Posterior vena cava (tissue), 2 donors: ENCODE results near the gene B3GNT4. TPM values are rescaled to one million over a fixed set of nuclear protein-coding genes. Genes with fewer than 3 reads are reported as not detected.
"Not testable (repeated sequence)": the region's sequence is repeated elsewhere in the genome, so short reads cannot be mapped to it uniquely, and the experiment has no call there.

ENCODE experiments used
- DNase-seq: peaks from one replicate; pipeline ENCODE4 v3.0.0-alpha.2; 2020; ENCODE audit warnings: low spot score
- intact Hi-C, 2 donors: fragments of 100-400 bp; cut with DNase I; formaldehyde crosslinking; loops; one replicate each; pipeline versions ENCODE4 v1.14.1 to v1.14.2; 2022 to 2023
- long read RNA-seq, 2 donors: library from polyadenylated mRNA; unstranded; transcript quantifications; one replicate each; pipeline ENCODE4 v2.0.0, GENCODE V29; 2020 to 2021
- total RNA-seq, 2 donors: library from RNA; stranded (reverse); fragmentation: NEBNext Ultra II Directional; extraction: Animal tissue kit (Norgen Biotek cat#: 25700); gene quantifications; one replicate each; pipeline ENCODE4 v1.2.1, GENCODE V29; 2021
- donor health status: DM: yes; HTN: yes; CAD: no.
- donor health status: DM: yes; HTN: yes; CAD: no.

Gene B3GNT4
- under 1 TPM in 1 of 2 donors, not detected in 1; 0.10 TPM for total RNA-seq
- long read RNA-seq, donor 1, result 0 reads
- long read RNA-seq, donor 2, result 0 reads

- intact Hi-C loops, result no loop called here
These were observed at the start of gene B3GNT4 for GRCh38 chr12:122203301-122204166. B3GNT4 (plus strand) TSS chr12:122203709; CDS start chr12:122204619, 910 bp downstream.

GRCh38 chr12:122155705-122156104, 47.8 kb upstream of the B3GNT4 start:
- intact Hi-C loops, result no loop called here
- no peak for DNase-seq

More at GRCh38 chr12:122203301-122204166, at the start of gene B3GNT4:
- DNase-seq, result peak; percentile 84

DNA sequence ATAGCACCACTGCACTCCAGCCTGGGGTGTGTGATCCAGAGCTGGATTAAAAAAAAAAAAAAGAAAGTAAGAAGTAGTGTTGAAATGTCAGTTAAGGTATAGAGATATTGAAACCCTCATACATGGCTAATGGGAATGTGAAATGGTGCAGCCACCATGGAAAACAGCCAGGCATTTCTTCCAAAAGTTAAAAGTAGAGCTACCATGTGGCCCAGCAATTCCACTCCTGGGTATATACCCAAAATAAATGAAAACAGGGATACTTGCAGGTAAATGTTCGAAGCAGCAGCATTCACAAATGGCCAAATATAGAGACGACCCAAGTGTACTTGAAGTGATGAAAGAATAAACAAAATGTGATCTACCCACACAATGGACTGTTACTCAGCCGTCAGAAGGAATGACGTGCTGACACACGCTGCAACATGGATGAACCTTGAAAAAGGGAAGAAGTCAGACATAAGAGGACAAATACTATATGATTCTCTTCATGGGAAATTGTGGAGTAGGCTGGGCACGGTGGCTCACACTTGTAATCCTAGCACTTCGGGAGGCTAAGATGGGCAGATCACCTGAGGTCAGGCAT, 44.7 kb upstream of the B3GNT4 start:
- intact Hi-C loops, result no loop called here
- no peak for DNase-seq

GRCh38 chr12:122159882-122160281, 43.6 kb upstream of the B3GNT4 start:
- no peak for DNase-seq
- intact Hi-C loops, result no loop called here

DNA sequence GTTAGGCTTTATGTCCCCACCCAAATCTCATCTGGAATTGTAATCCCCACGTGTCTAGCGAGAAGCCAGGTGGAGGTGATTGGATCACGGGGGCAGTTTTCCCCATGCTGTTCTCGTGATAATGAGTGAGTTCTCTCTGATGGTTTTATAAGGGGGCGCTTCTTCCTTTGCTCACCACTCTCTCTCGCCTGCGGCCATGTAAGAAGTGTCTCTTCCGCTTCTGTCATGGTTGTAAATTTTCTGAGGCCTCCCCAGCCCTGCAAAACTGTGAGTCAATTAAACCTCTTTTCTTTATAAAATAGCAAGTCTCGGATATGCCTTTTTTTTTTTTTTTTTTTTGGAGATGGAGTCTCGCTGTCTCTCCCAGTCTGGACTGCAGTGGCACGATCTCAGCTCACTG, 42.7 kb upstream of the B3GNT4 start:
- no peak for DNase-seq
- intact Hi-C loops, result no loop called here

GRCh38 chr12:122161682-122162081, 41.8 kb upstream of the B3GNT4 start:
- no peak for DNase-seq
- intact Hi-C loops, result no loop called here

GRCh38 chr12:122162976-122163375, 40.5 kb upstream of the B3GNT4 start:
- intact Hi-C loops, result no loop called here
- no peak for DNase-seq

DNA sequence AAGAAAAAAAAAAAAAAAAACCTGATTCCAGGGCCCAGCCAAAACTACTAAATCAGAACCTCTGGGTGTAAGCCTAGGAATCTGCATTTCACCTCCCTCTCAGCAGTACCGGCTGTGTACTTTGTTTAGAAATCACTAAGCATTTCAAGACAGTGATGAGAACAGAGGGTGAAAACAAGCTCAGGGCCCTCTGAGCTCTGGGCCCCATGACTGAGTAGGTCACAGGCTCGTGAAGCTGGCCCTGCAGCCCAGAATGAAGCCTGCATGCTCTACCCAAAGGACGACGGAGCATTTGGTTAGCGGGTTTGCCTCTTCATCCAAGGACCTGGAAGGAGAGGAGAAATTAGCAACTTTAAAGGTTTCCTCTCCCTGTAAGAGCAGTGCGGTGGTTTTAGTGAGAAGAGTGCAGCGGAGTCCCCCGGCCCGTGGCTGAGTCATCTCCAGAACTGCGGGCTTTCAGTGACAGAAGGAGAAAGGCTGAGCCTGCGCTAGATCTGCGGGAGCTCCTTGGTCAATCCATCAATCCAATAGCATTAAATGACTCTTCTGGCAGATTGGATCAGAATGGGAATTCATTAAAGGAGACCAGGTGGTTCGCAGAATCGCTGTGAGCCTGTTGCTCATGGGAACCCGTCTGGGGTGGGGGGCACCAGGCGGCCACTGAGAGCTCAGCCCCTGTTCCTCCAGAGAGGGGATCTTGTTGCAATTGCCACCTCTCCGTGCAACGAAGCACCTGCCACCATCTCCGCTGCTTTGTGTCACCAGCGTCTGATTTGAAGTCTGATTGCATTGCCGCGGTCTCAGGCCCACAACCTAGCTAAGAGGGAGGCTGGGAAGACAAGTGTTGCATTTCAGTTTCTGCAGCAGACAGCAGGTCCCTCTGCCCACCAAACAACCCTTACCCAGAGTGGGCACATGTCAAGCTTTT, 36.8 kb upstream of the B3GNT4 start:
- no peak for DNase-seq
- intact Hi-C loops, result no loop called here

- DNase-seq, result no peak
- intact Hi-C loops, result no loop called here
These were observed 36.1 kb upstream of the B3GNT4 start for GRCh38 chr12:122167356-122167925.

DNA sequence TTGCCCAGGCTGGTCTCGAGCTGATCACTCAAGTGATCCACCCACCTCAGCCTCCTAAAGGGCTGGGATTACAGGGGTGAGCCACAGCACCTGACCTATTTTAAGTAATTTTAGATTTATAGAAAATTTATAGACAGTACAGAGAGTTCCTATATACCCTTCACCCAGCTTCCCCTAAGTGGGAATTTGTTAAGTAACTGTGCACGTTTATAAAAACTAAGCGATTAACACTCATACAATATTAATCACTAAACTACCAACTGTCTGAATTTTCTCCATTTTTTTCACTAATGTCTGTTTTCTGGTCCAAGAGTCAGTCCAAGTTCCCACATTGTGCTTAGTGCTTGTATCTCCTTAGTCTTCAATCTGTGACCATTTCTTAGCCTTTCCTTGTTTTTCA, 35.0 kb upstream of the B3GNT4 start:
- no peak for DNase-seq
- intact Hi-C loops, result no loop called here

- no peak for DNase-seq
- intact Hi-C loops, result no loop called here
These were observed 32.1 kb upstream of the B3GNT4 start for GRCh38 chr12:122171399-122171798.

DNA sequence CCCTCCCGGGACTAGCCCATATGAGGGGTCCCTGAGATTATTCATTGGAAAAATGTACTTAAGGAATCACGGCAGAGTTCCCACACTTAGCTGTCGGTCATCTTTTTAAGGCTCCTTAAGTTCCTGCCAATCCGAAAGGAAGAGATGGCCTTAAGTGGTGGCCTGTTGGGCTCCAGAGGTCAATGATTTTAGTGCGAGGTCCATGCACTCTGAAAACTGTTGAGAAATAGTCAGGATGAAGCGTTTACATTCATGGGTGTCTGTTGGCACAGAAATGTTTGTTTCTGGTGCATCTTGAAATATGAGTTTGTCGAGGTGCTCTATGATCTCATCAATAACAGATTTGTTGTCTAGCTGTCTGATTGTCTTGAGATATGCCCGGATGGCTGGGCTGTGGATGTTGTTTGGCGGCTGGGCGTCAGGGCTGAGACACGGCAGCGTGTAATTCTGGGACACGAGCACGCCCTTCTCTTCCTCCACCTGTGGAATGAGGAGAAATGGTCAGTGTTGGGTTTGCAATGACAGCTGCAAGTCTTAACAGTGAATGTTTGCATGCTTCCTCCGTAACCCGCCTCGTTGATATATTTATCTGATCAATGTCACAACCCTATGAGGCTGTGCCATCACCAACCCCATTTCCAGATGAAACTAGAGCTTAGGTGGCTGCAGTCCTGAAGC, 31.1 kb upstream of the B3GNT4 start:
- DNase-seq, result no peak

GRCh38 chr12:122174155-122174845, 29.2 kb upstream of the B3GNT4 start, which contains the start of gene IL31:
IL31 (minus strand) TSS chr12:122174221; CDS start chr12:122174172, 49 bp downstream.
- intact Hi-C loops, result no loop called here
- DNase-seq, result no peak

More for the DNA sequence above, 31.1 kb upstream of the B3GNT4 start:
- intact Hi-C loops, result no loop called here

GRCh38 chr12:122176473-122176872, 27.0 kb upstream of the B3GNT4 start:
- DNase-seq, intact Hi-C loops: not testable (repeated sequence)

- DNase-seq, result peak; percentile 85
- intact Hi-C loops, result no loop called here
These were observed 20.5 kb upstream of the B3GNT4 start, which contains the start of gene LRRC43 for GRCh38 chr12:122182887-122183587. LRRC43 (plus strand) TSS chr12:122183123; CDS start chr12:122183145, 22 bp downstream.

- no peak for DNase-seq
- intact Hi-C loops, result no loop called here
These were observed 19.9 kb upstream of the B3GNT4 start for GRCh38 chr12:122183588-122183940.

DNA sequence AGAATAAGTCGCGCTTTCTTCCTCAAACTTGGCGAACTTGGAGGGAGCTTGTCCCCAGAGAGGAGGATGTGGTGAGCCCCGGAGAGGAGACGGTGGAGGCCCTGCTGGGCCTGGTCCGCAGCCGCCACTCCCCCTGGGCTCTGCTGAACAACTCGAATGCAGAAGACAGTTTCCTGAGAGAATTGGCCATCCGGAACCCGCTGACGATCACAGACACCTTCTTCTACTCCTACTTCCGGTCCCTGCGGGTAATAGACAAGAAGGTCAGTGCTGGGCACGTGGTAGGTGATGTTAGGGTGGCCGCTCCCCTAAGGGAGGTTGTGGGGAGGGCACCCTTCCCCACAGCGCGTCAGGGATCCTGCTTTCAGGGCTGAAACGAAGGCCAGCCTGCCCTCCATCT, 19.0 kb upstream of the B3GNT4 start:
- DNase-seq, result no peak
- intact Hi-C loops, result no loop called here
